ENCODE measurements around the gene U2AF2.

GRCh38 chr19:55660991-55661390, 6.2 kb downstream of the U2AF2 start:
- TF ChIP-seq ZNF133 (tag by site-specific recombination; IDR thresholded peaks at IDR 0.05) = no peak
- TF ChIP-seq CTCF (tag by site-specific recombination; IDR thresholded peaks at IDR 0.05) = no peak
- no peak for TF ChIP-seq ZNF391 (tag by site-specific recombination; IDR thresholded peaks at IDR 0.05; ENCODE audit: borderline replicate concordance, low read depth)

Measured in HEK293 (cell line).